Endodermal cell (in vitro differentiated cells): Measurements from ENCODE around the gene CERT1. TPM values are rescaled to one million over a fixed set of nuclear protein-coding genes. Genes with fewer than 3 reads are reported as not detected.
A peak's percentile ranks its signal among the peaks of the same experiment; 100 is the strongest.

Experiments
- DNase-seq: peaks from one replicate; pipeline ENCODE4 v3.0.0-alpha.2; 2017
- H3K27ac ChIP-seq: 2 replicates; pipeline ENCODE4 v1.5.1; 2013; ENCODE audit warnings: mild to moderate bottlenecking, low read depth, low read length, moderate library complexity
- H3K27me3 ChIP-seq: 2 replicates; pipeline ENCODE4 v1.6.1; 2013; ENCODE audit warnings: mild to moderate bottlenecking, low read length, moderate library complexity; ENCODE audit not compliant: insufficient read depth, control insufficient read depth, poor library complexity, severe bottlenecking
- H3K36me3 ChIP-seq: 2 replicates; pipeline ENCODE4 v1.7.0; 2013; ENCODE audit warnings: mild to moderate bottlenecking, low read length, moderate library complexity; ENCODE audit not compliant: control insufficient read depth, insufficient read depth
- H3K4me1 ChIP-seq: one replicate; pipeline ENCODE4 v1.7.0; 2013; ENCODE audit warnings: low read length; ENCODE audit not compliant: control insufficient read depth, insufficient read depth
- H3K4me3 ChIP-seq: 2 replicates; pipeline ENCODE4 v1.5.1; 2013; ENCODE audit warnings: mild to moderate bottlenecking, low read length, moderate library complexity
- H3K9ac ChIP-seq: 2 replicates; pipeline ENCODE4 v1.6.1; 2013; ENCODE audit warnings: mild to moderate bottlenecking, low read length, moderate library complexity; ENCODE audit not compliant: poor library complexity, severe bottlenecking; ENCODE audit errors: extremely low read depth
- H3K9me3 ChIP-seq: 2 replicates; pipeline ENCODE4 v1.6.1; 2013; ENCODE audit warnings: mild to moderate bottlenecking, low read length, moderate library complexity; ENCODE audit not compliant: control insufficient read depth
- H3K27ac Mint-ChIP-seq: 2 replicates; pipeline ENCODE4 v1.8.0; 2020; ENCODE audit warnings: mixed read lengths
- H3K27me3 Mint-ChIP-seq: 2 replicates; pipeline ENCODE4 v1.8.0; 2021; ENCODE audit warnings: mild to moderate bottlenecking, mixed read lengths; ENCODE audit not compliant: insufficient read depth
- H3K36me3 Mint-ChIP-seq: 2 replicates; pipeline ENCODE4 v1.8.0; 2020; ENCODE audit warnings: low read depth, mixed read lengths
- H3K4me1 Mint-ChIP-seq: 2 replicates; pipeline ENCODE4 v1.8.0; 2020; ENCODE audit warnings: mixed read lengths
- H3K4me3 Mint-ChIP-seq: 2 replicates; pipeline ENCODE4 v1.8.0; 2020; ENCODE audit warnings: mild to moderate bottlenecking, moderate library complexity, mixed read lengths
- H3K9me3 Mint-ChIP-seq: 2 replicates; pipeline ENCODE4 v1.8.0; 2020; ENCODE audit warnings: mild to moderate bottlenecking, mixed read lengths
- WGBS, 2 experiments: methylation state at CpG; one replicate each; pipeline versions ENCODE4 v1.1.5 to v1.1.7; 2013; ENCODE audit warnings: missing lambda C conversion rate in 2 of 2, mixed read lengths in 1 of 2; ENCODE audit not compliant: insufficient coverage in 1 of 2, insufficient read length in 1 of 2; 5-methylcytosine and 5-hydroxymethylcytosine counted together
- total RNA-seq, 2 donors: library from RNA; stranded (reverse); fragmentation: NEBNext Ultra II Directional in 1 of 2; extraction: Animal tissue kit (Norgen Biotek cat#: 25700) in 1 of 2; gene quantifications; 2 replicates in 1 of 2; 3 replicates in 1 of 2; pipeline ENCODE4 v1.2.1, GENCODE V29; 2021
- TF ChIP-seq, protein P1 (sequence below): fragments of 200-600 bp; sonication (generic); conservative IDR thresholded peaks from 2 replicates; pipeline ENCODE4 v1.5.0; 2021; ENCODE audit warnings: antibody characterized with exemption, mild to moderate bottlenecking

Gene CERT1
- total RNA-seq, 2 donors from 2014 or later, result 51.0 to 73.5 TPM

DNA sequence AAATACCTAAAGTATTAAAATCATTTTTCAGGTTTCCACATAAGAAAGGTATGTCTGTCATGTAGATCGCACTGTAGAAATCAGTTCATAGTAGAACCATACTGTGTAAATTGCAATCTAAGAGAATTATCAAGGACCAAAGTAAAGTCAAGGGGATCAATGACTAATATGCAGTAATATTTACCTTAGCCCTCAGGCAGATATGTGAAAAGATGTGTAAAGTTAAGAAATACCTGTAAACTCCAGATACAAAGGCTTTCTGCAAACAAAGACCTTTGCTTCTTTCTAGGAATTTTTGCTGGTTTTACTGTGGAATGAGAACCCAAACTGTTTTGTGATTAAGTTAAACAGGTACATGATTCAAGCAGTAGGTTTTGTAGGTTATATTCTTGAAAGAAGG, 11.8 kb upstream of the CERT1 start:
- H3K4me3 Mint-ChIP-seq, result no peak overlapping the region

GRCh38 chr5:75522542-75522941, 11.1 kb upstream of the CERT1 start:
- Mint-ChIP-seq H3K27ac (no peak overlapping the region), H3K27me3 (no peaks in the 10 kb centered on the region), H3K4me3 (no peak overlapping the region), H3K36me3 (peaks cover 41% of the 10 kb centered on the region), H3K4me1 (peaks cover 27% of the 10 kb centered on the region), H3K9me3 (peaks cover 44% of the 10 kb centered on the region)
- Histone ChIP-seq H3K9me3 (peaks cover 46% of the 10 kb centered on the region), H3K9ac (no peak overlapping the region), H3K27me3 (no peaks in the 10 kb centered on the region), H3K4me3 (no peak overlapping the region), H3K27ac (no peak overlapping the region), H3K36me3 (peaks cover 4% of the 10 kb centered on the region), H3K4me1 (peaks cover 4% of the 10 kb centered on the region)
- DNase-seq, result no peak
- TF ChIP-seq, protein P1, sequence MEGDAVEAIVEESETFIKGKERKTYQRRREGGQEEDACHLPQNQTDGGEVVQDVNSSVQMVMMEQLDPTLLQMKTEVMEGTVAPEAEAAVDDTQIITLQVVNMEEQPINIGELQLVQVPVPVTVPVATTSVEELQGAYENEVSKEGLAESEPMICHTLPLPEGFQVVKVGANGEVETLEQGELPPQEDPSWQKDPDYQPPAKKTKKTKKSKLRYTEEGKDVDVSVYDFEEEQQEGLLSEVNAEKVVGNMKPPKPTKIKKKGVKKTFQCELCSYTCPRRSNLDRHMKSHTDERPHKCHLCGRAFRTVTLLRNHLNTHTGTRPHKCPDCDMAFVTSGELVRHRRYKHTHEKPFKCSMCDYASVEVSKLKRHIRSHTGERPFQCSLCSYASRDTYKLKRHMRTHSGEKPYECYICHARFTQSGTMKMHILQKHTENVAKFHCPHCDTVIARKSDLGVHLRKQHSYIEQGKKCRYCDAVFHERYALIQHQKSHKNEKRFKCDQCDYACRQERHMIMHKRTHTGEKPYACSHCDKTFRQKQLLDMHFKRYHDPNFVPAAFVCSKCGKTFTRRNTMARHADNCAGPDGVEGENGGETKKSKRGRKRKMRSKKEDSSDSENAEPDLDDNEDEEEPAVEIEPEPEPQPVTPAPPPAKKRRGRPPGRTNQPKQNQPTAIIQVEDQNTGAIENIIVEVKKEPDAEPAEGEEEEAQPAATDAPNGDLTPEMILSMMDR, result no peak
- 82 to 100% methylated on average over 1 of the region's 1 CpG for WGBS, 2 experiments

More for the DNA sequence above, 11.8 kb upstream of the CERT1 start:
- Histone ChIP-seq H3K9ac (no peak overlapping the region), H3K27me3 (no peaks in the 10 kb centered on the region), H3K36me3 (peaks cover 4% of the 10 kb centered on the region), H3K27ac (no peak overlapping the region), H3K9me3 (peaks cover 40% of the 10 kb centered on the region), H3K4me3 (no peak overlapping the region), H3K4me1 (peaks cover 4% of the 10 kb centered on the region)
- peaks cover 20% of the 10 kb centered on the region for H3K4me1 Mint-ChIP-seq
- WGBS, 2 experiments, result 95 to 100% methylated on average over 1 of the region's 1 CpG
- no peak for DNase-seq
- H3K9me3 Mint-ChIP-seq, result peaks cover 37% of the 10 kb centered on the region
- TF ChIP-seq, protein P1, result no peak
- peaks cover 33% of the 10 kb centered on the region for H3K36me3 Mint-ChIP-seq
- peak overlapping the region; percentile 5 for H3K27ac Mint-ChIP-seq
- no peaks in the 10 kb centered on the region for H3K27me3 Mint-ChIP-seq

- H3K9me3 ChIP-seq, result peaks cover 46% of the 10 kb centered on the region
- H3K4me1 Mint-ChIP-seq, result peaks cover 32% of the 10 kb centered on the region
- peaks cover 42% of the 10 kb centered on the region for H3K36me3 Mint-ChIP-seq
- H3K4me3 Mint-ChIP-seq, result no peak overlapping the region
- TF ChIP-seq, protein P1, result no peak
- no peak overlapping the region for H3K27ac ChIP-seq
- no peak overlapping the region for H3K27ac Mint-ChIP-seq
- H3K9me3 Mint-ChIP-seq, result peaks cover 45% of the 10 kb centered on the region
- H3K36me3 ChIP-seq, result peaks cover 4% of the 10 kb centered on the region
- H3K27me3 ChIP-seq, result no peaks in the 10 kb centered on the region
- H3K4me3 ChIP-seq, result no peak overlapping the region
- H3K4me1 ChIP-seq, result peaks cover 9% of the 10 kb centered on the region
- H3K27me3 Mint-ChIP-seq, result no peaks in the 10 kb centered on the region
- DNase-seq, result no peak
- no peak overlapping the region for H3K9ac ChIP-seq
Observed at GRCh38 chr5:75522025-75522424, 10.6 kb upstream of the CERT1 start.
